NCI-H1417 (cell line): ENCODE measurements around the gene ATPAF1.
"Not testable (repeated sequence)": the region's sequence is repeated elsewhere in the genome, so short reads cannot be mapped to it uniquely, and the experiment has no call there.

Experiments used
- DNase-seq, 3 experiments: peaks; one replicate each; lab custom pipeline; 2025; lab: John Stamatoyannopoulos, UW

The ATPAF1 gene

GRCh38 chr1:46681333-46682034, 13.3 kb upstream of the ATPAF1 start:
- DNase-seq: peak in 1 of 3 experiments; percentile 25

- no peak for DNase-seq
These were observed 11.8 kb upstream of the ATPAF1 start for GRCh38 chr1:46679789-46680573.

GRCh38 chr1:46677339-46677738, 9.2 kb upstream of the ATPAF1 start:
- DNase-seq: no peak

- no peak for DNase-seq
These were observed 8.4 kb upstream of the ATPAF1 start for GRCh38 chr1:46676531-46676930.

- no peak for DNase-seq
These were observed 7.6 kb upstream of the ATPAF1 start for GRCh38 chr1:46675549-46676314.

GRCh38 chr1:46673749-46674182, 5.6 kb upstream of the ATPAF1 start:
- DNase-seq: no peak

- DNase-seq: no peak
These were observed 4.5 kb upstream of the ATPAF1 start for GRCh38 chr1:46672696-46673095.

- no peak for DNase-seq
These were observed 3.4 kb upstream of the ATPAF1 start, which contains the start of gene TEX38 for GRCh38 chr1:46671554-46671953. Gene TEX38 (plus strand): TSS chr1:46671854. CDS start chr1:46671935, 81 bp downstream.

- DNase-seq: no peak
These were observed 2.0 kb upstream of the ATPAF1 start for GRCh38 chr1:46670134-46670533.

- DNase-seq: no peak
These were observed 2.2 kb downstream of the ATPAF1 start for GRCh38 chr1:46665983-46666382.

- not testable (repeated sequence) for DNase-seq
These were observed 5.2 kb downstream of the ATPAF1 start for GRCh38 chr1:46662919-46663318.

- DNase-seq: not testable (repeated sequence)
These were observed 8.0 kb downstream of the ATPAF1 start for GRCh38 chr1:46660116-46660515.

- no peak for DNase-seq
These were observed 8.8 kb downstream of the ATPAF1 start for GRCh38 chr1:46659307-46659870.

- no peak for DNase-seq
These were observed 10.4 kb downstream of the ATPAF1 start for GRCh38 chr1:46657775-46658174.

GRCh38 chr1:46656643-46657042, 11.5 kb downstream of the ATPAF1 start:
- DNase-seq: no peak

- DNase-seq: no peak
These were observed 12.3 kb downstream of the ATPAF1 start for GRCh38 chr1:46655848-46656247.

- DNase-seq: not testable (repeated sequence)
These were observed 13.5 kb downstream of the ATPAF1 start for GRCh38 chr1:46654698-46655097.

GRCh38 chr1:46654012-46654411, 14.2 kb downstream of the ATPAF1 start:
- DNase-seq: no peak

- DNase-seq: no peak
These were observed 14.7 kb downstream of the ATPAF1 start for GRCh38 chr1:46653405-46653958.

- no peak for DNase-seq
These were observed 15.7 kb downstream of the ATPAF1 start for GRCh38 chr1:46652321-46653100.

GRCh38 chr1:46651152-46651551, 17.0 kb downstream of the ATPAF1 start:
- not testable (repeated sequence) for DNase-seq
